Fibroblast of mammary gland (primary cell): Measurements from ENCODE around the gene RTP5.

Experiments used
- DNase-seq: peaks from one replicate; pipeline ENCODE4 v3.0.0-alpha.2; 2010; ENCODE audit warnings: low read depth
- H3K4me3 ChIP-seq: 2 replicates; pipeline ENCODE4 v1.5.1; 2011; ENCODE audit warnings: low read depth, mild to moderate bottlenecking, low read length, moderate library complexity; ENCODE audit not compliant: control insufficient read depth
- TF ChIP-seq, protein P1 (sequence below): conservative IDR thresholded peaks from 2 replicates; pipeline ENCODE4 v1.5.1; 2011; ENCODE audit warnings: low read depth, low read length, inconsistent platforms; ENCODE audit not compliant: control insufficient read depth, insufficient read depth

RTP5 gene

DNA sequence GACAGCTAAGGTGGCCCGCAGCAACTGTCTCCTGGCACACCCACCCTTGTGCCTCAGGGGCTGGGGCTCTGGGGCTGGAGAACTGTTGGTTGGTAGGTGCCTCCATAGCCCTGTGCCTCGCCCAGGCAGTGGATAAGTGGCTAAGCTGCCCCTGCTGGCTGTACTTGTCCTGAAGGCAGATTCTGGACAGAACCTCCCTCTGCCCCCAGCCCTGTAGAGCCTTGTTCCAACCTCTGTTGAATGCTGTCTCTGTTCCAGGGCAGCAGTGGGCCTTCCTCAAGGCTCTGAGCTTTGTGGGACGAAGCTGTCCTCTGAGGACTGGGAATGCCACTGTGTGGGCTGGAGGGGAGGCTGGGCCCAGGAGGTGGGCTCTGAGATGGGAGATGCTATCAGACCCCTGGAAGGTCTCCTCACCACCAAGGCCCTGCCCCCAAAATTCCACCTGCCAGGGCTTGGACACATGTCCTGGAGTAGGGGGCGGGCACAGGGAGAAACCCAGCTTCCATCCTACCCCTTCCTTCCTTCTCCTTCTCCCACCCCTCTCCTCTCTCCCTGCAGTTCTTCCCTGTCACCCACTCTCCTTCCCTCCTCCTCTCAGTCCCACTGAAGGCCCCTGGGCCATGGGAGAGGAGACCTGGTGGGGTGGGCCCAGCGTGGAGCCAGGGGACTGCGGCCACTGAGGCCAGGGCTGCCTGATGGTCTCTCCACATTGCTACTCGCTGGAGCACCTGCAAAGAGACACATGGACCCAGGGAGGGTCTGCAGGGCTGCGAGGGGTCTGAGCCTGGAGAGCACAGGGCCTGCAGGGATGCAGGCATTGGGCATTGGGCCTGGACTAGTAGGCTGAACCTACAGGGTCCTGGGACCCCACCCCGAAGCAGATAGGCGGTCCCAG, 9.1 kb upstream of the RTP5 start:
- DNase-seq: no peak
- TF ChIP-seq, protein P1, sequence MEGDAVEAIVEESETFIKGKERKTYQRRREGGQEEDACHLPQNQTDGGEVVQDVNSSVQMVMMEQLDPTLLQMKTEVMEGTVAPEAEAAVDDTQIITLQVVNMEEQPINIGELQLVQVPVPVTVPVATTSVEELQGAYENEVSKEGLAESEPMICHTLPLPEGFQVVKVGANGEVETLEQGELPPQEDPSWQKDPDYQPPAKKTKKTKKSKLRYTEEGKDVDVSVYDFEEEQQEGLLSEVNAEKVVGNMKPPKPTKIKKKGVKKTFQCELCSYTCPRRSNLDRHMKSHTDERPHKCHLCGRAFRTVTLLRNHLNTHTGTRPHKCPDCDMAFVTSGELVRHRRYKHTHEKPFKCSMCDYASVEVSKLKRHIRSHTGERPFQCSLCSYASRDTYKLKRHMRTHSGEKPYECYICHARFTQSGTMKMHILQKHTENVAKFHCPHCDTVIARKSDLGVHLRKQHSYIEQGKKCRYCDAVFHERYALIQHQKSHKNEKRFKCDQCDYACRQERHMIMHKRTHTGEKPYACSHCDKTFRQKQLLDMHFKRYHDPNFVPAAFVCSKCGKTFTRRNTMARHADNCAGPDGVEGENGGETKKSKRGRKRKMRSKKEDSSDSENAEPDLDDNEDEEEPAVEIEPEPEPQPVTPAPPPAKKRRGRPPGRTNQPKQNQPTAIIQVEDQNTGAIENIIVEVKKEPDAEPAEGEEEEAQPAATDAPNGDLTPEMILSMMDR: no peak
- H3K4me3 ChIP-seq: no peak overlapping the region

DNA sequence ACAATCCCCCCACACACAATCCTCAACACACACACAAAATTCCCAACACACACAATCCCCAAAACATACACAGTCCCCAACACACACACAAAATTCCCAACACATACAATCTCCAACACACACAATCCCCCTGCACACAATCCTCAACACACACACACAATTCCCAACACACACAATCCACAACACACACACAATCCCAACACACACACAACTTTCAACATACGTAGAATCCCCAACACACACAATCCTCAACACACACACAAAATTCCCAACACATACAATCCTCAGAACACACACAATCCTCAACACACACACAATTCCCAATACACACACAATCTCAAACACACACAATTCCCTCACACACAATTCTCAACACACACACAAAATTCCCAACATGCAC, 8.3 kb upstream of the RTP5 start:
- no peak overlapping the region for H3K4me3 ChIP-seq
- TF ChIP-seq, protein P1: no peak
- DNase-seq: no peak

DNA sequence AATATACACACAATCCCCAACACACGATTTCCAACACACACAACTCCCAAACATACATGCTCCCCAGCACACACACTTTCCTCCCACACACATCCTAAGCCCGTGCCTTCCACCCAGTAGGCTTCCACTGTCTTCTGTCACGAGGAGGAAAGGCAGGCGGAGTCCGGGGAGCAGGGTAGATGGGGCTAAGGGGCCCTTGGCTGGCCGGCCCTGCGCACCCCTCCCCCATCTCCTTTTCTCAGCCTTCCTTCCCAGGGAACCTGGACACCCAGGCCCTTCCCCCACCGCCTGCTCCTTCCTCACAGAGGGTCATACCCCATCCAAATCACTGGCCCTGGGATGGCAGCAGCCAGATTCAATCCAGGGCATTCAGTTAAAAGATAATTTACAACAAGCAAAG, 7.4 kb upstream of the RTP5 start:
- DNase-seq: no peak
- TF ChIP-seq, protein P1: no peak
- H3K4me3 ChIP-seq: no peak overlapping the region

DNA sequence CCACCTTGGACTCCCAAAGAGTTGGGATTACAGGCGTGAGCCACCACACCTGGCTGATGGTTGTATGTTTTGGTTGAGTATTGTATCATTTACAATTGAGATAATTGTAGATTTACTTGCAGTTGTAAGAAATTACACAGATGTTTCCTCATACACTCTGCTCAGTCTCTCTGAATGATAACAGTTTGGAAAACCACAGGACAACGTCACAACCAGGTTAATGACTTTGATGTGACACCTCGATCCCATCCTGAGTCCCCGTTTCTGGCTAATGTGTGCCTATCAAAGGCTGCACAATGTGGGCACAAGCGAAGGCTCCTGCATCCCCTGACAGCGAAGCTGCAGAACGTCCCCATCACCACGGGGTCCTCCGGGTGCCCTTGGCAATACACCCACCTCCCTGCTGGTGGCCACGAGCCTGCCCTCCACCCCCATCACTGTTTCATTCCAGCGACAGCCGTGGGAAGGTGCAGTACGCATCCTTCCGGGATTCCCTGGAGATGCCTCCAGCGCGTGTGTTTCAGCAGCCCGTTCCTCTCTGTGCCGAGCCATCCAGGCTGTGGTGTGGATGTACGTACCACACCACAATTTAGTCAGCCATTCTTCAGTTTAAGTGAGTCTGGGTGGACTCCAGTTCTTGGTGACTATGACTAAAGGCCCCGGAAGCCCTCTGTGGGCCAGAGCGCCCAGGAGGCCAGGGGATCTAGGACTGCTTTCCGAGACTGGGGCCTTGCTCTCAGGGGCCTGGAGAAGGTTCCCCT, 6.6 kb upstream of the RTP5 start:
- TF ChIP-seq, protein P1: no peak
- no peak for DNase-seq
- H3K4me3 ChIP-seq: no peak overlapping the region

DNA sequence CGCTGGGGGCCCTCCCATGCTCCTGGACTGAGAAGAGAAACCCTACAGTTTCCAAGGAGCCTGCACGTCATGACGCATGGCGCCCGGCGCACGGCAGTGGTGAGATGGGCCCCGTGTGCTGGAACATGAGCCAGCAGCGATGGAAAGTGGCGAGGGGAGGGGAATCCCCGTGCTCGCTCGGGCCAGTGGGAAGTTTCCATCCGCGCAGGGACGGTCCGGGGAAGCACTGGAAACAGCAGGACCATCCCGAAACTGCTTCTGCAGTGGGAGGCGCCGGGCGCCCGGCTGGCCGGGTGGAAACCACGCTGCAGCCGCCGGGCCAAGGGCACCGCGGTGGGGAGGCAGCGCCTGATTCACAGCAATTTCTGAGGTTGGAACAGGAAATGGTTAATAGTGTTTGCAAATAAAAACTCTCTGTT, 6.0 kb upstream of the RTP5 start:
- peak; percentile 26 for DNase-seq
- H3K4me3 ChIP-seq: no peak overlapping the region

GRCh38 chr2:241864168-241864849, 5.2 kb upstream of the RTP5 start:
- TF ChIP-seq, protein P1: no peak
- H3K4me3 ChIP-seq: no peak overlapping the region
- DNase-seq: no peak

More for the DNA sequence above, 6.0 kb upstream of the RTP5 start:
- TF ChIP-seq, protein P1: no peak
